ENCODE data around the gene PDIA4.
"Not testable (repeated sequence)": the region's sequence is repeated elsewhere in the genome, so short reads cannot be mapped to it uniquely, and the experiment has no call there.

Gene PDIA4

GRCh38 chr7:149002604-149003003, 25.7 kb downstream of the PDIA4 start:
- no peak for DNase-seq

GRCh38 chr7:149001427-149002068, 26.8 kb downstream of the PDIA4 start:
- DNase-seq, result no peak

GRCh38 chr7:149000961-149001360, 27.3 kb downstream of the PDIA4 start:
- DNase-seq, result no peak

GRCh38 chr7:148999192-148999591, 29.1 kb downstream of the PDIA4 start:
- no peak for DNase-seq

- no peak for DNase-seq
These were observed 30.8 kb downstream of the PDIA4 start for GRCh38 chr7:148997497-148997896.

- DNase-seq, result no peak
These were observed 33.7 kb downstream of the PDIA4 start for GRCh38 chr7:148994576-148994975.

- no peak for DNase-seq
These were observed 35.1 kb downstream of the PDIA4 start for GRCh38 chr7:148993193-148993592.

- DNase-seq, result no peak
These were observed 36.8 kb downstream of the PDIA4 start for GRCh38 chr7:148991536-148991935.

- DNase-seq, result peak; percentile 19
These were observed 40.4 kb downstream of the PDIA4 start for GRCh38 chr7:148987751-148988512.

- peak; percentile 75 for DNase-seq
These were observed 41.1 kb downstream of the PDIA4 start for GRCh38 chr7:148987010-148987750.

- DNase-seq, result no peak
These were observed 41.6 kb downstream of the PDIA4 start for GRCh38 chr7:148986742-148987009.

GRCh38 chr7:148983200-148984146, 44.8 kb downstream of the PDIA4 start:
- peak; percentile 46 for DNase-seq

- DNase-seq, result no peak
These were observed 45.6 kb downstream of the PDIA4 start for GRCh38 chr7:148982654-148983199.

- DNase-seq, result no peak
These were observed 48.5 kb downstream of the PDIA4 start for GRCh38 chr7:148979827-148980226.

GRCh38 chr7:148979072-148979471, 49.2 kb downstream of the PDIA4 start:
- not testable (repeated sequence) for DNase-seq

- no peak for DNase-seq
These were observed 50.2 kb downstream of the PDIA4 start for GRCh38 chr7:148978091-148978490.

- DNase-seq, result no peak
These were observed 52.4 kb downstream of the PDIA4 start for GRCh38 chr7:148975896-148976295.

GRCh38 chr7:148973256-148973655, 55.0 kb downstream of the PDIA4 start:
- DNase-seq, result no peak

- DNase-seq, result no peak
These were observed 55.9 kb downstream of the PDIA4 start for GRCh38 chr7:148972375-148972774.

GRCh38 chr7:148967602-148968001, 60.7 kb downstream of the PDIA4 start:
- DNase-seq, result no peak

- no peak for DNase-seq
These were observed 61.3 kb downstream of the PDIA4 start for GRCh38 chr7:148967032-148967372.

GRCh38 chr7:148964483-148965267, 63.6 kb downstream of the PDIA4 start:
- DNase-seq, result peak; percentile 28
